ENCODE measurements around the gene UBXN2A.
A peak's percentile ranks its signal among the peaks of the same experiment; 100 is the strongest.
"Not testable (repeated sequence)": the region's sequence is repeated elsewhere in the genome, so short reads cannot be mapped to it uniquely, and the experiment has no call there.

Gene UBXN2A

GRCh38 chr2:23934259-23934658 lies 6.0 kb upstream of the UBXN2A start:
- no peak overlapping the region for H3K4me3 ChIP-seq (ENCODE audit: low read length)
- DNase-seq (ENCODE audit: low read depth, low spot score): no peak

GRCh38 chr2:23940718-23941620 lies 706 bp downstream of the UBXN2A start:
- no peak for DNase-seq (ENCODE audit: low read depth, low spot score)
- peak overlapping the region; percentile 74 for H3K4me3 ChIP-seq (ENCODE audit: low read length)

- no peak overlapping the region for H3K4me3 ChIP-seq (ENCODE audit: low read length)
- no peak for DNase-seq (ENCODE audit: low read depth, low spot score)
Observed at GRCh38 chr2:23941644-23942043, 1.4 kb downstream of the UBXN2A start.

GRCh38 chr2:23943666-23944065 lies 3.4 kb downstream of the UBXN2A start:
- H3K4me3 ChIP-seq (ENCODE audit: low read length): no peak overlapping the region
- DNase-seq (ENCODE audit: low read depth, low spot score): no peak

GRCh38 chr2:23944527-23944926 lies 4.3 kb downstream of the UBXN2A start:
- H3K4me3 ChIP-seq (ENCODE audit: low read length): no peak overlapping the region
- no peak for DNase-seq (ENCODE audit: low read depth, low spot score)

GRCh38 chr2:23944976-23945375 lies 4.7 kb downstream of the UBXN2A start:
- no peak overlapping the region for H3K4me3 ChIP-seq (ENCODE audit: low read length)
- no peak for DNase-seq (ENCODE audit: low read depth, low spot score)

GRCh38 chr2:23947350-23947749 lies 7.1 kb downstream of the UBXN2A start:
- H3K4me3 ChIP-seq (ENCODE audit: low read length): no peak overlapping the region
- DNase-seq (ENCODE audit: low read depth, low spot score): no peak

GRCh38 chr2:23952558-23952957 lies 12.3 kb downstream of the UBXN2A start:
- H3K4me3 ChIP-seq (ENCODE audit: low read length); DNase-seq (ENCODE audit: low read depth, low spot score): not testable (repeated sequence)

GRCh38 chr2:23953625-23954024 lies 13.4 kb downstream of the UBXN2A start:
- DNase-seq (ENCODE audit: low read depth, low spot score): no peak
- H3K4me3 ChIP-seq (ENCODE audit: low read length): no peak overlapping the region

GRCh38 chr2:23954325-23955014 lies 14.2 kb downstream of the UBXN2A start:
- DNase-seq (ENCODE audit: low read depth, low spot score): no peak
- no peak overlapping the region for H3K4me3 ChIP-seq (ENCODE audit: low read length)

- no peak overlapping the region for H3K4me3 ChIP-seq (ENCODE audit: low read length)
- DNase-seq (ENCODE audit: low read depth, low spot score): no peak
Observed at GRCh38 chr2:23967846-23968245, 27.6 kb downstream of the UBXN2A start.

- DNase-seq (ENCODE audit: low read depth, low spot score): no peak
- no peak overlapping the region for H3K4me3 ChIP-seq (ENCODE audit: low read length)
Observed at GRCh38 chr2:23976883-23977282, 36.6 kb downstream of the UBXN2A start.

GRCh38 chr2:23988371-23988770 lies 48.1 kb downstream of the UBXN2A start:
- peak; percentile 17 for DNase-seq (ENCODE audit: low read depth, low spot score)
- H3K4me3 ChIP-seq (ENCODE audit: low read length): no peak overlapping the region

GRCh38 chr2:23992931-23993330 lies 52.7 kb downstream of the UBXN2A start:
- no peak for DNase-seq (ENCODE audit: low read depth, low spot score)
- no peak overlapping the region for H3K4me3 ChIP-seq (ENCODE audit: low read length)

- H3K4me3 ChIP-seq (ENCODE audit: low read length): no peak overlapping the region
- no peak for DNase-seq (ENCODE audit: low read depth, low spot score)
Observed at GRCh38 chr2:23993736-23994269, 53.5 kb downstream of the UBXN2A start.

- DNase-seq (ENCODE audit: low read depth, low spot score): no peak
- no peak overlapping the region for H3K4me3 ChIP-seq (ENCODE audit: low read length)
Observed at GRCh38 chr2:23994567-23994966, 54.3 kb downstream of the UBXN2A start.

- no peak overlapping the region for H3K4me3 ChIP-seq (ENCODE audit: low read length)
- no peak for DNase-seq (ENCODE audit: low read depth, low spot score)
Observed at GRCh38 chr2:24007693-24008092, 67.4 kb downstream of the UBXN2A start.

GRCh38 chr2:24008672-24009366 lies 68.6 kb downstream of the UBXN2A start:
- no peak overlapping the region for H3K4me3 ChIP-seq (ENCODE audit: low read length)

GRCh38 chr2:24009367-24009679 lies 69.1 kb downstream of the UBXN2A start:
- no peak for DNase-seq (ENCODE audit: low read depth, low spot score)
- H3K4me3 ChIP-seq (ENCODE audit: low read length): no peak overlapping the region

More at GRCh38 chr2:24008672-24009366, 68.6 kb downstream of the UBXN2A start:
- no peak for DNase-seq (ENCODE audit: low read depth, low spot score)

Data from Jurkat, Clone E6-1 (cell line).